HEK293 (cell line): Measurements from ENCODE around the gene MGST2.

Experiments
- CTCF ChIA-PET: fragments of 350-600 bp; formaldehyde crosslinking; extraction: SDS; loops from one replicate; lab custom pipeline; 2021; ENCODE audit warnings: antibody characterized with exemption; lab: Yijun Ruan, JAX
- POLR2A ChIA-PET: fragments of 300-600 bp; formaldehyde crosslinking; extraction: SDS; loops from one replicate; lab custom pipeline; 2020; ENCODE audit warnings: antibody characterized with exemption, inconsistent platforms; lab: Yijun Ruan, JAX
- H3K27ac ChIP-seq: fragments of 200-500 bp; sonication (Bioruptor generic); 2 replicates; pipeline ENCODE4 v1.5.1; 2014; ENCODE audit warnings: low read depth, low read length, control low read depth, inconsistent platforms; ENCODE audit errors: extremely low read depth
- H3K36me3 ChIP-seq, 2 experiments: fragments of 200-500 bp in 1 of 2; sonication (Bioruptor generic) in 1 of 2; 1 replicate in 1 of 2; 2 replicates in 1 of 2; pipeline ENCODE4 v1.5.1; 2014 to 2017; ENCODE audit warnings: inconsistent platforms in 2 of 2, low read length in 2 of 2; ENCODE audit not compliant: control insufficient read depth in 2 of 2, insufficient read depth in 1 of 2
- H3K4me1 ChIP-seq: fragments of 200-500 bp; sonication (Bioruptor generic); 2 replicates; pipeline ENCODE4 v1.5.1; 2014; ENCODE audit warnings: mild to moderate bottlenecking, low read length, inconsistent platforms; ENCODE audit not compliant: control insufficient read depth, insufficient read depth
- H3K4me3 ChIP-seq: 2 replicates; pipeline ENCODE4 v1.5.1; 2011; ENCODE audit warnings: low read depth, mild to moderate bottlenecking, control low read depth, low read length, moderate library complexity
- H3K9me3 ChIP-seq: fragments of 200-500 bp; sonication (Bioruptor generic); 2 replicates; pipeline ENCODE4 v1.5.1; 2014; ENCODE audit warnings: low read depth, low read length, inconsistent platforms; ENCODE audit not compliant: control insufficient read depth, insufficient read depth
- GFI1B ChIP-seq: fragments of 450-650 bp; formaldehyde crosslinking; IDR thresholded peaks from 2 replicates; pipeline ENCODE4 v1.5.1; 2016; ENCODE audit warnings: missing biosample characterization, missing genetic modification characterization
- IKZF3 ChIP-seq: fragments of 450-650 bp; IDR thresholded peaks from 2 replicates; pipeline ENCODE4 v1.5.0; 2018; ENCODE audit warnings: missing biosample characterization, mild to moderate bottlenecking, missing genetic modification characterization, moderate library complexity
- MYNN ChIP-seq: fragments of 450-650 bp; formaldehyde crosslinking; IDR thresholded peaks from 2 replicates; pipeline ENCODE4 v1.5.1; 2016; ENCODE audit warnings: missing biosample characterization, missing genetic modification characterization, borderline replicate concordance
- REPIN1 ChIP-seq: fragments of 450-650 bp; formaldehyde crosslinking; IDR thresholded peaks from 2 replicates; pipeline ENCODE4 v1.5.1; 2017; ENCODE audit warnings: missing biosample characterization, missing genetic modification characterization, low read depth
- WT1 ChIP-seq: fragments of 450-650 bp; formaldehyde crosslinking; IDR thresholded peaks from 2 replicates; pipeline ENCODE4 v1.5.1; 2016; ENCODE audit warnings: missing biosample characterization, missing genetic modification characterization
- ZFP37 ChIP-seq: fragments of 450-650 bp; formaldehyde crosslinking; IDR thresholded peaks from 2 replicates; pipeline ENCODE4 v1.5.1; 2016; ENCODE audit warnings: missing biosample characterization, missing genetic modification characterization
- ZNF157 ChIP-seq: fragments of 450-650 bp; formaldehyde crosslinking; IDR thresholded peaks from 2 replicates; pipeline ENCODE4 v1.5.1; 2016; ENCODE audit warnings: missing biosample characterization, missing genetic modification characterization
- ZNF19 ChIP-seq: fragments of 450-650 bp; formaldehyde crosslinking; IDR thresholded peaks from 2 replicates; pipeline ENCODE4; 2016; ENCODE audit warnings: missing biosample characterization, missing genetic modification characterization, low read depth
- ZNF2 ChIP-seq: fragments of 450-650 bp; formaldehyde crosslinking; IDR thresholded peaks from 2 replicates; pipeline ENCODE4 v1.5.1; 2016; ENCODE audit warnings: missing biosample characterization, missing genetic modification characterization
- ZNF221 ChIP-seq: fragments of 450-650 bp; formaldehyde crosslinking; IDR thresholded peaks from 2 replicates; pipeline ENCODE4 v1.5.1; 2017; ENCODE audit warnings: missing biosample characterization, missing genetic modification characterization, borderline replicate concordance
- ZNF239 ChIP-seq: fragments of 450-650 bp; formaldehyde crosslinking; IDR thresholded peaks from 2 replicates; pipeline ENCODE4 v1.5.1; 2016; ENCODE audit warnings: missing biosample characterization, missing genetic modification characterization
- ZNF529 ChIP-seq: fragments of 450-650 bp; formaldehyde crosslinking; IDR thresholded peaks from 2 replicates; pipeline ENCODE4 v1.5.1; 2017; ENCODE audit warnings: missing genetic modification characterization, missing biosample characterization; ENCODE audit not compliant: insufficient replicate concordance
- TF ChIP-seq, protein P1 (sequence below): fragments of 450-650 bp; formaldehyde crosslinking; IDR thresholded peaks from 2 replicates; pipeline ENCODE4 v1.5.1; 2016; ENCODE audit warnings: missing biosample characterization, missing genetic modification characterization
- TF ChIP-seq, protein P2 (sequence below): fragments of 450-650 bp; formaldehyde crosslinking; IDR thresholded peaks from 2 replicates; pipeline ENCODE4 v1.5.1; 2016; ENCODE audit warnings: missing biosample characterization, missing genetic modification characterization

Gene MGST2

DNA sequence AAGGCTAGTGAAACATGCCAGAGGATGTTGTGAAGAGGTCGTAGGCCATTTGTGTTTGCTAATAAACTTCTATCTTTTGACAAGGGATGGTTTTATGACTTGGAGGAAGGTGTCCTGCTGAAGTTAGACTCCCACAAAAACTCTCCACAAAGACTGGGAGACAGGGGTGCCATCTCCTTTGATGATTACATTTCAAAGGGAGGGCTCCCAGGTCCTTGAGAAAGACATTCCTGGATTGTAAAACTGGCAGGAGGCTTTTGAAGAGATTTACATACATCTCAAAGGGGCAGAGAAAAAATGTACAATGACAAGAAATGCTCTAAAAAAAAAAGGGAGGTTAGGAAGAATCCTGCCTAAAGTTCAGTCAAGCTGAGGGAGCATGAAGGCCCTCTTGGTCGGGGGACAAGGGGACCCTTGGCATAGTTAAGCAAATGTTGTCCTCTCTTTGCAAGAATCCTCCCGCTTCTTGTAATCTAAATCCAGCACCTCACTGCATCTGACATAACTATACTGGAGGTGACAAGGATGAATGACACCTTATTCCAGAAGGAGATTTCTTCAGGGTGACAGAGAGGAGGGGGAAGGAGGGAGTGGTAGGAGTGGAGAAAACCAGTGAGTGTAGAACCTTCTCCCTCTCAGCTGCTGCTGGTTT lies 41.1 kb upstream of the MGST2 start:
- Histone ChIP-seq H3K27ac (no peak overlapping the region), H3K4me1 (no peaks in the 10 kb centered on the region), H3K4me3 (no peak overlapping the region), H3K36me3 (no peaks in the 10 kb centered on the region), H3K9me3 (no peaks in the 10 kb centered on the region)
- TF ChIP-seq IKZF3 (tag by site-specific recombination) (no peak), GFI1B (tag by site-specific recombination) (no peak), ZNF239 (no peak), ZFP37 (tag by site-specific recombination) (no peak), ZNF2 (tag by site-specific recombination) (no peak)
- TF ChIP-seq, protein P1, sequence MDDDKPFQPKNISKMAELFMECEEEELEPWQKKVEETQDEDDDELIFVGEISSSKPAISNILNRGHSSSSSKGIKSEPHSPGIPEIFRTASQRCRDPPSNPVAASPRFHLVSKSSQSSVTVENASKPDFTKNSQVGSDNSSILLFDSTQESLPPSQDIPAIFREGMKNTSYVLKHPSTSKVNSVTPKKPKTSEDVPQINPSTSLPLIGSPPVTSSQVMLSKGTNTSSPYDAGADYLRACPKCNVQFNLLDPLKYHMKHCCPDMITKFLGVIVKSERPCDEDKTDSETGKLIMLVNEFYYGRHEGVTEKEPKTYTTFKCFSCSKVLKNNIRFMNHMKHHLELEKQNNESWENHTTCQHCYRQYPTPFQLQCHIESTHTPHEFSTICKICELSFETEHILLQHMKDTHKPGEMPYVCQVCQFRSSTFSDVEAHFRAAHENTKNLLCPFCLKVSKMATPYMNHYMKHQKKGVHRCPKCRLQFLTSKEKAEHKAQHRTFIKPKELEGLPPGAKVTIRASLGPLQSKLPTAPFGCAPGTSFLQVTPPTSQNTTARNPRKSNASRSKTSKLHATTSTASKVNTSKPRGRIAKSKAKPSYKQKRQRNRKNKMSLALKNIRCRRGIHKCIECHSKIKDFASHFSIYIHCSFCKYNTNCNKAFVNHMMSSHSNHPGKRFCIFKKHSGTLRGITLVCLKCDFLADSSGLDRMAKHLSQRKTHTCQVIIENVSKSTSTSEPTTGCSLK: no peak
- POLR2A ChIA-PET: no interaction called here
- CTCF ChIA-PET: interaction anchor here (1.7 kb wide), 1 partner anchor 9 kb away, joined by 5 read pairs; no protein-coding TSS in a partner anchor

DNA sequence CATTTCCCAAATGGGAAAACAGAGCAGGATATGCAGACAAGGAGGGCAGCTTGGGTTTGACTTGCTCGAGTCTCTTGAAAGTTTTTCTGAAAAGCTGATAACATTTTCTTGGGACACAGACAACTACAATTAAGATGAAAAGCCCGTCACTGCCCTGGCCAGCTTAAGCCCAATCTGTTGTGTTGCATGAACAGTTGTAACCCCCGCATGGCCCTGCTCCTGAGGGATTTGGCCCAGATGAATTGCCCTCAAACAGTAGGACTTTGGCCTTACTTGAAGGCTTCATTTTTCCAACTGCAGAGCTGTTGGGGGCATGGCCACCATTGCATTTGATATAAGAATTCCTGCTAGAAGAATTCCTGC lies 40.5 kb upstream of the MGST2 start:
- H3K9me3 ChIP-seq: no peaks in the 10 kb centered on the region
- no peak overlapping the region for H3K27ac ChIP-seq
- no peaks in the 10 kb centered on the region for H3K4me1 ChIP-seq
- no peak overlapping the region for H3K4me3 ChIP-seq
- ChIA-PET CTCF (interaction anchor here (1.3 to 3.3 kb wide), 3 partner anchors 8 to 32 kb away, joined by 3 to 14 read pairs (median 5); no protein-coding TSS in a partner anchor), POLR2A (no interaction called here)
- TF ChIP-seq, protein P2, sequence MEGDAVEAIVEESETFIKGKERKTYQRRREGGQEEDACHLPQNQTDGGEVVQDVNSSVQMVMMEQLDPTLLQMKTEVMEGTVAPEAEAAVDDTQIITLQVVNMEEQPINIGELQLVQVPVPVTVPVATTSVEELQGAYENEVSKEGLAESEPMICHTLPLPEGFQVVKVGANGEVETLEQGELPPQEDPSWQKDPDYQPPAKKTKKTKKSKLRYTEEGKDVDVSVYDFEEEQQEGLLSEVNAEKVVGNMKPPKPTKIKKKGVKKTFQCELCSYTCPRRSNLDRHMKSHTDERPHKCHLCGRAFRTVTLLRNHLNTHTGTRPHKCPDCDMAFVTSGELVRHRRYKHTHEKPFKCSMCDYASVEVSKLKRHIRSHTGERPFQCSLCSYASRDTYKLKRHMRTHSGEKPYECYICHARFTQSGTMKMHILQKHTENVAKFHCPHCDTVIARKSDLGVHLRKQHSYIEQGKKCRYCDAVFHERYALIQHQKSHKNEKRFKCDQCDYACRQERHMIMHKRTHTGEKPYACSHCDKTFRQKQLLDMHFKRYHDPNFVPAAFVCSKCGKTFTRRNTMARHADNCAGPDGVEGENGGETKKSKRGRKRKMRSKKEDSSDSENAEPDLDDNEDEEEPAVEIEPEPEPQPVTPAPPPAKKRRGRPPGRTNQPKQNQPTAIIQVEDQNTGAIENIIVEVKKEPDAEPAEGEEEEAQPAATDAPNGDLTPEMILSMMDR (tag by site-specific recombination): no peak
- H3K36me3 ChIP-seq: no peaks in the 10 kb centered on the region

DNA sequence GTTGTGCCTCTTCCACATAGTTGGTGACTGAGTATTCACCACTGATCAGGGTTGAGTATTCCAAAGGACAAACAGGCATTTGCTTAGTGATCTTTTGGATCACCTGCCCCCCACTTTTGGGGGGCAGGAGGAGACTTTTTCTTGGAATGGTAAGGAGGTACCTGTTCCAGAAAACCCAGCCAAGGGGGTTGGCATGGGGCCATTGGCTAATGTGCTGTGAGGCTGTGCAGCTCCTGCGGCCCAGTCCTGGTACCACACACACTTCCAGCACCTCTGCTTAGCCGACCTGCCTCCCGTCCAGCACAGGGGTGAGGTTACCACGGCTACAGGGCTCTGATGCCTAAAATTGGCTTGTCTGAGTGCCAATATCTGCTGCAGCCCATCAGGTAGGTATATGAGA lies 40.1 kb upstream of the MGST2 start:
- Histone ChIP-seq H3K9me3 (no peaks in the 10 kb centered on the region), H3K27ac (no peak overlapping the region), H3K36me3 (no peaks in the 10 kb centered on the region), H3K4me3 (no peak overlapping the region), H3K4me1 (no peaks in the 10 kb centered on the region)
- CTCF ChIA-PET: interaction anchor here (1.1 to 3.3 kb wide), 5 partner anchors 8 to 32 kb away, joined by 3 to 14 read pairs (median 3); no protein-coding TSS in a partner anchor
- TF ChIP-seq ZNF221 (no peak), ZNF529 (tag by site-specific recombination) (no peak), REPIN1 (tag by site-specific recombination) (no peak), ZNF157 (no peak)
- POLR2A ChIA-PET: no interaction called here

DNA sequence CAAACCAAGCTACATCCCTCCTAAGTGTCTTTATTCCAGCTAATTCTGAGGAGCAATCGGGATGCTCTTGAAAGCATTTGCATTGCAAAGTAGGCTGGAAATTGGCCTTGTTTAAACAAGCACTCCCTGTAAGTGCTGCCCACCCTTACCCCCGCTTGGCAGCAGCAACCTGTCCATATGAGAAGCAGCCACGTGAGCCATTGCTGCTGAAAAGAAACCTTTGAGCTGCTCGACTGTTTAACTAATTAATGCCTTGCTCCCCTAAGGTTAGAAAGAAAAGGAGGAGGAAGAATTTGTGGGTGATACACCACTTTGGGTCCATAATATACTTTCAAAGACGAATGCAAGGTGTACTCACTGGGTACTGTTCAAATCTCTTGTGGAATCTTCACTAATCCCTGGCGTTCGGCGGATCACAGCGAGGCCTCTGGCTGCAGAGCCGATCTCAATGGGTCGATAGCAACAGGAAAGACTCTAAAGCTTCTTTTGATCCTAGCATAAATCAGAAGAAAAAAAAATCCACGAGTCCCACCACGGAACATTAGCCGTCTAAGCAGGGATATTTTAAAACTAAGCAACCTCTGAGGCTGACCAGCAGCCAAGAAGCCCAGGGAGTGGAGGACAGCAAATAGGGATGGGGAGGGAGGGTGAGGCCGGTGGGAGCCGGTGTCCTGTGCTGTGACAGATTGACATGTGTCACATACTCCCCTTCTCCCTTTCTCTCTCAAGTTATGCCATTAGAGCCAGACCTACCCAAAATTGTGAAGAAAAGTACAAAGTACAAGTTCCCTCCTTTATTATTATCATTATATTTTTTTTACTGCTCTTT lies 37.2 kb upstream of the MGST2 start:
- POLR2A ChIA-PET: no interaction called here
- no peak overlapping the region for H3K27ac ChIP-seq
- CTCF ChIA-PET: interaction anchor here (1.4 to 3.3 kb wide), 2 partner anchors 12 to 24 kb away, joined by 5 to 14 read pairs; no protein-coding TSS in a partner anchor
- H3K9me3 ChIP-seq: no peaks in the 10 kb centered on the region
- no peaks in the 10 kb centered on the region for H3K4me1 ChIP-seq
- H3K36me3 ChIP-seq: no peaks in the 10 kb centered on the region
- TF ChIP-seq MYNN (tag by site-specific recombination) (no peak), WT1 (peak; percentile 76), ZNF19 (tag by site-specific recombination) (no peak)
- H3K4me3 ChIP-seq: no peak overlapping the region
